K562 (cell line): Measurements from ENCODE around the gene PBXIP1.

Source experiments
- CTCF ChIP-seq, 3 experiments: IDR thresholded peaks in 2 of 3; conservative IDR thresholded peaks in 1 of 3; 2 replicates each; pipeline ENCODE4 v1.5.1; 2011 to 2012; ENCODE audit warnings: low read length in 3 of 3, mild to moderate bottlenecking in 3 of 3, control low read depth in 2 of 3, improper control_type of control experiment in 1 of 3, inconsistent platforms in 1 of 3, low read depth in 1 of 3, mixed read lengths in 1 of 3, moderate library complexity in 1 of 3; ENCODE audit not compliant: insufficient read depth in 2 of 3
- ZBTB33 ChIP-seq: sonication (generic); formaldehyde crosslinking; IDR thresholded peaks from 2 replicates; pipeline ENCODE4 v1.8.1; 2023; ENCODE audit warnings: mild to moderate bottlenecking, missing genetic modification reagents
- ZFP36 ChIP-seq: fragments of 150-350 bp; IDR thresholded peaks from 2 replicates; pipeline ENCODE4 v1.6.1; 2018; ENCODE audit warnings: low read length, low read depth; ENCODE audit not compliant: partially characterized antibody
- ZNF253 ChIP-seq: fragments of 250-450 bp; sonication (Bioruptor Pico); conservative IDR thresholded peaks from 2 replicates; pipeline ENCODE4 v1.6.1; 2021; ENCODE audit warnings: mild to moderate bottlenecking

GRCh38 chr1:154912755-154913154 lies 43.1 kb downstream of the PBXIP1 start:
- TF ChIP-seq CTCF (IDR thresholded peaks at IDR 0.05 in 2 of 3, conservative IDR thresholded peaks at IDR 0.05 in 1 of 3; ENCODE audit: insufficient read depth in 2 of 3, low read depth in 1 of 3, low read length in 3 of 3): no peak; a peak in 1 of 6 replicates
- no peak for TF ChIP-seq ZFP36
- TF ChIP-seq ZNF253 (CRISPR knock-in tag): no peak
- TF ChIP-seq ZBTB33: no peak
